ENCODE data around the gene PCSK6.

DNA sequence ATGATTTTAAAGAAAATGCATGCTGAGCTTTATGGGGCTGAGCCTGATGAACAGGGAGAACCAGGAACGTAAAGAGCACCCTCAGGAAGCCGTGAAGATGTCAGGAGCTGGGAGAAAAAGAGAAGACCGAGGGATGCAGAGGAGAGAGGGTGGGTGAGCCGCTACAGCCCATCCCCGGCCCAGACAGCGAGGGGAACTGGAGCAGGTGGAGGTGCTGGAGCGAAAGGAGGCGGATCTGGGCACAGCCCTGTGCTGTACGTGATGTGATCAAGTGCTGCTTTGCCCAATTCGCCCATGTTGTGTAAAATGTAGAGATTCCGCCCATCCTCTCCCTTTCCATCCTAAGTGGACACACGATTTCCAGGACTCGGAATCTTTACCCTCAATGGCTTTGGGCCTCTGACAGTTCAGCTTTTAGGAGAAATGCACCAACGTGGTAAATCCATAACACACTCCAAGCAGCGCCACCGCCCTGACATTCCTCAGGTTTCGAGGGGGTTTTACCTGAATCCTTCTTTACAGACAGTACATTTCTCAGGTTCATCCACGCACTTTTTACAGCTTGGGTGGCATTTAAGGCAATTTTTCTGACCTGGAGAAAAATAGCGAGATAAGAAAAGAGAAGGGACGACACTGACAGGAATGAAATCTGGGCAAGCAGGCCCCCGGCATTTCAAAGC lies 167.4 kb downstream of the PCSK6 start:
- TF ChIP-seq, protein P1, sequence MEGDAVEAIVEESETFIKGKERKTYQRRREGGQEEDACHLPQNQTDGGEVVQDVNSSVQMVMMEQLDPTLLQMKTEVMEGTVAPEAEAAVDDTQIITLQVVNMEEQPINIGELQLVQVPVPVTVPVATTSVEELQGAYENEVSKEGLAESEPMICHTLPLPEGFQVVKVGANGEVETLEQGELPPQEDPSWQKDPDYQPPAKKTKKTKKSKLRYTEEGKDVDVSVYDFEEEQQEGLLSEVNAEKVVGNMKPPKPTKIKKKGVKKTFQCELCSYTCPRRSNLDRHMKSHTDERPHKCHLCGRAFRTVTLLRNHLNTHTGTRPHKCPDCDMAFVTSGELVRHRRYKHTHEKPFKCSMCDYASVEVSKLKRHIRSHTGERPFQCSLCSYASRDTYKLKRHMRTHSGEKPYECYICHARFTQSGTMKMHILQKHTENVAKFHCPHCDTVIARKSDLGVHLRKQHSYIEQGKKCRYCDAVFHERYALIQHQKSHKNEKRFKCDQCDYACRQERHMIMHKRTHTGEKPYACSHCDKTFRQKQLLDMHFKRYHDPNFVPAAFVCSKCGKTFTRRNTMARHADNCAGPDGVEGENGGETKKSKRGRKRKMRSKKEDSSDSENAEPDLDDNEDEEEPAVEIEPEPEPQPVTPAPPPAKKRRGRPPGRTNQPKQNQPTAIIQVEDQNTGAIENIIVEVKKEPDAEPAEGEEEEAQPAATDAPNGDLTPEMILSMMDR (conservative IDR thresholded peaks at IDR 0.05; ENCODE audit: low read length), result no peak
- TF ChIP-seq EZH2phosphoT487 (IDR thresholded peaks at IDR 0.05; ENCODE audit: borderline replicate concordance, low read depth, low read length), result no peak
